ENCODE results near the gene LZTR1.
"Not testable (repeated sequence)": the region's sequence is repeated elsewhere in the genome, so short reads cannot be mapped to it uniquely, and the experiment has no call there.

Gene LZTR1

DNA sequence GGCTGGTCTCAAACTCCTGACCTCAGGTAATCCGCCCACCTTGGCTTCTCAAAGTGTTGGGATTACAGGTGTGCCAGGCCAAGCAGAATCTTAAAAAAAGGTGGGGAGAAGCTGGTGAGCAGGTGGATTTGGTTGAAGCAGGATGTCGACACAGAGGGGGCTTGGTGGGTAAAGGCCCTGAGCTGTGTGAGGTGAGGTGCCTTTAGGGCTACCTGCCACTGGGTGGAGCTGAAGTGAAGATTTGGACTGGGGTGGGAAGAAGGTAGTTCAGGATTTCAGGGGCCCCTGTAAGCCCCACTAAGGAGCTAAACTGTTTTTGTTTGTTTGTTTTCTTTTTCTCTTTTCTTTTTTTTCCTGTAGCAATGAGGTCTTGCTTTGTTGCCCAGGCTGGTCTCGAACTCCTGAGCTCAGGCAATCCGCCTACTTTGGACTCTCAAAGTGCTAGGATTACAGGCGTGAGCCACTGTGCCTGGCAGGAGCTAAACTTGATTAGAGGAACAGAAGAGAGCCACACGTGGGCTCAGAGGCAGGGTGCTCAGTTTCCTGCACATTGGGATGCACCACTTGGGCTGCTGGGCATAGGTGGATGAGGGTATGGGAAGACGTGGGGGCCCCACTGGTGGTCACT is 38.8 kb downstream of the LZTR1 start:
- no peak for DNase-seq

DNA sequence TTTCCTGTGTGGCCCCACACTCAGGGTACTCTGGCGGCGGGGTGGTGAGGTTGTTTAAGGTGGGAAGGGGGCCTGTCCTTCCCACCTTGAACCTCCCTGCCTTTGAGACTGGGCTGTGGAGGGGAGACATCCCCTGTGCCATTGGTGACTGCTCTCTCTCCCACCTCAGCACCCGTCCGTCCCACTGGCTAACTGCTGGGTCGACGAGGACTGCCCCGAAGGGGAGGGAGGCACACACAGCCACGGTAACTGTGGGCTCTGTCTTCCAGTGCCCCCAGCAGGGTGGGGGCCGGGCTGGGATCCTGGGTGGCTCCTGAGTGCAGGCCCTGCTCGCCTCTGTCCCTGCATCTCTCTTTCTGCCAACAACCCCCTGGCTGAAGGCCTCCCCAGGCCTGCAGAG is 40.4 kb downstream of the LZTR1 start:
- DNase-seq, result no peak

DNA sequence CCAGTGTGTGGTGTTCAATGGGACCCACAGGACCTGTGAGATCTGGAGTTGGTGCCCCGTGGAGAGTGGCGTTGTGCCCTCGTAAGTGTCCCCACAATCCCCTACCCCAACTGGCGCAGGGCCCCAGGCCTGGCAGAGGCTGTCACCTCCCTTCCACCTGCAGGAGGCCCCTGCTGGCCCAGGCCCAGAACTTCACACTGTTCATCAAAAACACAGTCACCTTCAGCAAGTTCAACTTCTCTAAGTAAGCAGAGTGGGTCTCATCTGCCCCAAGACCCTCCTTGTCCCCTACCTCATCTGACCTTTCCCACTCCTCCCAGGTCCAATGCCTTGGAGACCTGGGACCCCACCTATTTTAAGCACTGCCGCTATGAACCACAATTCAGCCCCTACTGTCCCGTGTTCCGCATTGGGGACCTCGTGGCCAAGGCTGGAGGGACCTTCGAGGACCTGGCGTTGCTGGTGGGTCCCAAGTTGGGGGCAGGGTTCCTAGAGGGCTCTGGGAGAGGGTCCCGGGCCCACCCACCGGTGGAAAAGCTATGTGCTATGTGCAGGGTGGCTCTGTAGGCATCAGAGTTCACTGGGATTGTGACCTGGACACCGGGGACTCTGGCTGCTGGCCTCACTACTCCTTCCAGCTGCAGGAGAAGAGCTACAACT is 41.0 kb downstream of the LZTR1 start:
- DNase-seq, result no peak

DNA sequence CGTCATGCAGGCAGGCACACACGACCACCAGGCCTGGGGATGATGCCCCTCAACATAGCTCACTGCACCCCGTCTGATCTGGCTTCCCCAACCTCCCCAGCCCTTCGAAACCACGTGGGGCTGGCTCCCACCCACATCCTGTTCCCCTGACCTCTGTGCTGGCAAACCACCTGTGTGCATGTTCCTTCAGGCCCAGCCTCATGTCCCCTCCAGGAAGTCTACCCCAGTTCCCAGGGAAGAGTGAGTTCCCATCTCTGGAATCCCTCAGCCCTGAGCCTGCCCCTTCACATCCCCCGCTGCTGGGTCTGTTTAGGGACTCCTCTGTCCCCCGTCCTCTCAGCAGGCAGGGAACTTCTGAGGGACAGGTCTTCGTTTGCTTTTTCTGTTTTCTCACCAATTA is 43.2 kb downstream of the LZTR1 start:
- no peak for DNase-seq

DNA sequence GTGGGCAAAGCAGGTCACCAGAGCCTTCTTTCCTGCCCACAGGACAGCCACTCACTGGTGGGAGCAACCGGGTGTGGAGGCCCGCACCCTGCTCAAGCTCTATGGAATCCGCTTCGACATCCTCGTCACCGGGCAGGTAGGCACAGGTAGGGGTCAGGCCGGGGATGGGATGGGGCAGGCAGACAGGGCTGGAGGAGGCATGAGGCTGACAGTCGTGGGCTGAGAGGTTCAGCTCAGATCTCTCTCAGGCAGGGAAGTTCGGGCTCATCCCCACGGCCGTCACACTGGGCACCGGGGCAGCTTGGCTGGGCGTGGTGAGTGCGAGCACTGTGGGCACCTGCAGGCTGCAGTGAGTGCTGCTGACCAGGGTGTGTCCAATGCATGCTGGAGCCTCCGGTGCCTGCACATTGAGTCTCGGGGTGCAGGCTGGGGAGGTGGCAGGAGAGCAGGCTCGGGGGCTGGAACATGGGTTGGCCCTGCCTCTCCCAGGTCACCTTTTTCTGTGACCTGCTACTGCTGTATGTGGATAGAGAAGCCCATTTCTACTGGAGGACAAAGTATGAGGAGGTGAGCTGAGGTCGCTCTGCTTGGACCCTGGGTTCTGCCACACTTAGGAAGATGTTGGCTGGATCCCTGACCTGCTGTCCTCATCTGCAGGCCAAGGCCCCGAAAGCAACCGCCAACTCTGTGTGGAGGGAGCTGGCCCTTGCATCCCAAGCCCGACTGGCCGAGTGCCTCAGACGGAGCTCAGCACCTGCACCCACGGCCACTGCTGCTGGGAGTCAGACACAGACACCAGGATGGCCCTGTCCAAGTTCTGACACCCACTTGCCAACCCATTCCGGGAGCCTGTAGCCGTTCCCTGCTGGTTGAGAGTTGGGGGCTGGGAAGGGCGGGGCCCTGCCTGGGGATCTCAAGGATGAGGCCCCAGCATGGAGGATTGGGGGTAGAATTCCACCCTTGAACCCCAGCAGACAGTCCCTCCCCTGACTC is 44.0 kb downstream of the LZTR1 start:
- DNase-seq, result no peak

DNA sequence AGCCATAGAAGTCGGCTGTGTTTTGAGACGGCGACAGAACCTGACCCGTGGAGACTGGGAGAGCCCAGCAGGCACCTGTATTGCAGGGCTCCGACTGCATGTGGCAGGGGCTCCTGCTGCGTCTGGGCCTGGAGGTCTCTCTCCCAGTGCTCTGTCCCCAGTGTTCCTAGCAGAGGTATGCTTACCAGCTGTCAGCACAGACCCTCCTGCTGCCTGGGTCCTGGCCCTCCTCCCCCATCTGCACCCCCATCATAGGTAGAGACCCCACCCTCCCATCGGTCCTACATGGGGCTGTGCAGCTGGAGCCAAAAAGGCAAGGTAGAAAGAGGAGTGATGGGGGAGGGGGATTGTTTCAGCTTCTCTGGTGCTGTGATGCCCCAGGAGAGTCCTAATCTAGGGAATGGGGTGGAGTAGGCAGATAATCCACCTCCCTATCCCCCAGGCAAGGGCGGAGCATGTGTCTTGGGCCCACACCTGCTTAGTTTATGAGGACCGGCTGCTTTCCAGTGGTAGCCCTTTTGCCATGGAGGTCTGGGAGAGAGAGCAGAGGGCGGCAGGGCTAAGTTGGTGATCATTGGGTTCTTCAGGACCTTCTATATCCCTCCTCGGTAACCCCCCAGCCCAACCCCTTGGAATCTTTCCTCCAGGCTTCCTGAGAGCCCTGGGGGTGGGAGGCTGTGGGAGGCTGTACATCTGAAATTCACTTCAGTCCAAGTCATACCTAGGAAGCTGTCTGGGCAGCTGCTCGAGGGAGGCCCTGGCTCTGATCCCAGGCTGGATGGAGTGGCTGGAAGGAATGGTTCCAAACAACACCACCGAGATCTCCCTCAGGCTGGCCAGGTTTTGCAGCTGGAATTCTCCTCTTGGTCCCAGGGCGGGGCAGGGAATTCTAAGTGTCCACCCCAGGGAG is 44.9 kb downstream of the LZTR1 start:
- DNase-seq, result no peak

DNA sequence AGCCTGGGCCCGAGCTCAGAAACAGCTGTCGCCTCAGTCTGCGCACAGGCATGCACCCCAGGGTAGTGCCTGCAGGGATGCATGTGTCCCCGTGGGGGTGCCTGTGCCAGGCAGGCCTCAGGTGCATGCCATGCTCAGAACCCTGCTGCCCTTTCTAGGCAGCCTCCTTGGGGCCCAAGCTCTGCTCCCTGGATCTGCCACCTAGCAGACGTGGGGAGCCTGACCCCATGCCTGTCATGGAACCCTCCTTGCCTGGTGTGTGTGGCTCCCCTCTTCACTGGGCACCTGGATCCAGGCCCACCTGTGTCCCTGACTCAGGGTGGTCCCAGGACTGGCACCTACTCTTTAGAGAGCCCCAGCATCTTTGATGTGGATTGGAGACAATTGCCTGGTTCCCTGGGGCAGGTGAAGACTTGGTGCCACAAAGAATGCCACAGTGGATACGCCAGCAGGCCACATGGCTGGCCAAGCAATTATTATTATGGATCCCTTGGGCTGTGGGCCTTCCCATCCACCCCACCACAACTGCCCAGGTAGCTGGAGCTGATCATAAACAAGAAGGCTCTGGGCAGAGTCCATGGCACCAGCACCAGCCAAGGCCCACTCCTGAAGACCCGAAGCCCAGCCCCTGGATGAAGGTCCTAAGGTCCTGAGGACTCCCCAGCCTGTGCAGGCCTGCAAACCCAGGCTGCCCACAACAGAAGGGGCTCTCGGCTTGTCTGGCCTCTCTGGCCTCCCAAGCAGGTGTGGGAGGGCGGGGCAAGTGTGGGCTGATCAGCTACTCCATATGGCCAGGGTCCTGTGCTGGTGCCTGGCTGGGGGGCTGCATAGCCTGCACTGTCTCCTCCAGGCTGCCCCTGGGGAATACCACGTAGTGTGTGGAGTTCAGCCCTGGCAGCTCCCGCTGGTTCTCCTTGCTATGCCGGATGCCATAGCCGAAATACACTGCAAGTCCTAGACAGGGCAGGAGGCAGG is 46.5 kb downstream of the LZTR1 start:
- no peak for DNase-seq

DNA sequence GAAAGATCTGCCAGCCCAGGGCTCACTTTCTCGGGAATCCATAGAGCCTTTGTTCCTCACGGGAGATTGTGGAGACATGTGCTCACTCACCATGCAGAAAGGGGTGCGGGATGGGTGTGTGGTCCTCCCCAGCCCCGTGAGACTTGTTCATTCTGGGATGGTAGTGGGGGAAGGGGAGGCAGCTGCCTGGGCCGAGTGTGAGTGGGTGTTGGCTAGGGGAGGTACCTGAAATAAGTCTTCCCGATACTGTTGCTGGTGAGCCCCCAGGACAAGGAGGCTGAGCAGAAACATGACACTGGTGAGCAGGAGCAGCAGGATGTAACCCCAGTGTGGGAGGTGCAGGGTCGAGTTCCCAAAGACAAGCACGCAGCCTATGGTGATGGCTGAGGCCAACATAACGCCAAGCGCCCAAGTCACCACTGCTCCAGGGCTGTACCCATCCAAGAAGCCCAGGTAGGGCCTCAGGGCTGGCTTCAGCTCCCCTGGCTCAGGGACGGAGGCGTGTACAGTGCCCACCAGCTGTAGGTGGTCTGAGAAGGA is 47.5 kb downstream of the LZTR1 start:
- DNase-seq, result no peak

DNA sequence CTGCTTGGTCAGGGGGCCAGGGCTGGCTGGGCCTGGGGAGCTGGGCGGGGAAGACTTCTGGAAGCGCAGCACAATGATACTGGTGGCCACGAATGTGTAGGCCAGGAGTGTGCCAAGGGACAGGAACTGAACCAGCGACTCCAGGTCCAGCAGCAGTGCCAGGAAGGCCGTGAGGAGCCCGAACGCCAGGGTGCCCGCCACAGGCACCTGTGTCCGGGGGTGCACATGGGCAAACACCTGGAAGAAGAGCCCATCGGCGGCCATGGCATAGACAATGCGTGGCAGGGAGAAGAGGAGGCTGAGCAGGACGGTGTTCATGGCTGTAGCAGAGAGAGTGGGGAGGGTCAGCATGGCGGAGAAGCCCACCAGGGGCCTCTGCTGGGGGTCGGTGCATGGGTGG is 47.9 kb downstream of the LZTR1 start:
- DNase-seq, result no peak

DNA sequence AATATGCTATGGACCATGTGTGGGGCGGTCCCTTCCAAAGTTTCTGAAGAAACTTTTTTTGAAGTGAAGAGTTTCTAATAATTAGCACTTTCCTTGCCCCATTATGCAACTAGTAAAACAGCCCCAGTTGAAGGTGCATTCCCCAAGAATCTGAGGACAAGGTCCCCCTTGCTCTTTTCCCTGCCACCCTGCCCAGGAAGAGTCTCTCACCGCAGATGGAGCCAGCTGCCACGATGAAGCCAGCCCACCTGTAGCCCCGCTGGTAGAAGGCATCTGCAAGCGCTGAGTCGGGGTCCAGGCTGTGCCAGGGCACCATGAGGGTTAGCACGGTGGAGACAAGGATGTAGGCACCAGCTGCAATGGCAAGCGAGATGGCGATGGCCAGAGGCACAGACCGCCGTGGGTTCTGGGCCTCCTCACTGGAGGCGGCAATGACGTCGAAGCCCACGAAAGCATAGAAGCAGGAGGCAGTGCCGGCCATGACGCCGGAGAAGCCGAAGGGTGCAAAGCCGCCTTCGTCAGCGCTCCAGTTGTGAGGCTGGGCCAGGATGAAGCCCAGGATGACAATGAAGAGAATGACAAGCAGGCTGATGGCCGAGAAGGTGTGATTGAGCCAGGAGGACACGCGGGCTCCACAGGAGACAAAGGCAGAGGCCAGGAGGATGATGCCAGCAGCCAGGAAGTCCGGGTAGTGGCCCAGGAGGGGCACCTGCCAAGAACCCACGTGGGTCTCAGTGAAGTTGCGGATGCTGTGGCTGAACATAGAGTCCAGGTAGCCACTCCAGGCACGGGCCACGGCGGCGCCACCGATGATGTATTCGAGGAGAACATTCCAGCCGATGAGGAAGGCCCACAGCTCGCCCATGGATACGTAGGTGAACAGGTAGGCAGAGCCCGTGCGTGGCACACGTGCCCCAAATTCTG is 48.8 kb downstream of the LZTR1 start:
- DNase-seq, result no peak

DNA sequence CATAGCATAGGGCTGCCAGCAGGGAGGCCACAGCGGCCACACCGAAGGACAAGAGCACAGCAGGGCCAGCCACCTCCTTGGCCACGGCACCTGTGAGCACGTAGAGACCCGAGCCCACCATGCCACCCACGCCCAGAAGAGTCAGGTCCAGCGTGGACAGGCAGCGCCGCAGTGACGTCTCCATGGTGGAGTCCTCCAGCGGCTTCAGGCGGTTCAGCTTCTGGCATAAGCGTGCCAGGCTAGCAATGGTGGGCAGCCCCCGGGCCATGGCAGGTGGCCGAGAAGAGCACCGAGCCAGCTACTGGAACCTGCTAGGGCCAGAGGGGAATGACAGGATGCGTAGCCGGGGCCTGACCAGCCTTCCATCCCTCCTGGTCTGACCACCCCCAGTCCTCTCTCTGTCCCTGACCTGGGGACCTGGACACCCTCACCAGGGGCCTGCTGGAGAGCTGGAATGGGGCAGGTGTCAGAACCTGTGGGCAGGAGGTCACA is 49.5 kb downstream of the LZTR1 start:
- no peak for DNase-seq

DNA sequence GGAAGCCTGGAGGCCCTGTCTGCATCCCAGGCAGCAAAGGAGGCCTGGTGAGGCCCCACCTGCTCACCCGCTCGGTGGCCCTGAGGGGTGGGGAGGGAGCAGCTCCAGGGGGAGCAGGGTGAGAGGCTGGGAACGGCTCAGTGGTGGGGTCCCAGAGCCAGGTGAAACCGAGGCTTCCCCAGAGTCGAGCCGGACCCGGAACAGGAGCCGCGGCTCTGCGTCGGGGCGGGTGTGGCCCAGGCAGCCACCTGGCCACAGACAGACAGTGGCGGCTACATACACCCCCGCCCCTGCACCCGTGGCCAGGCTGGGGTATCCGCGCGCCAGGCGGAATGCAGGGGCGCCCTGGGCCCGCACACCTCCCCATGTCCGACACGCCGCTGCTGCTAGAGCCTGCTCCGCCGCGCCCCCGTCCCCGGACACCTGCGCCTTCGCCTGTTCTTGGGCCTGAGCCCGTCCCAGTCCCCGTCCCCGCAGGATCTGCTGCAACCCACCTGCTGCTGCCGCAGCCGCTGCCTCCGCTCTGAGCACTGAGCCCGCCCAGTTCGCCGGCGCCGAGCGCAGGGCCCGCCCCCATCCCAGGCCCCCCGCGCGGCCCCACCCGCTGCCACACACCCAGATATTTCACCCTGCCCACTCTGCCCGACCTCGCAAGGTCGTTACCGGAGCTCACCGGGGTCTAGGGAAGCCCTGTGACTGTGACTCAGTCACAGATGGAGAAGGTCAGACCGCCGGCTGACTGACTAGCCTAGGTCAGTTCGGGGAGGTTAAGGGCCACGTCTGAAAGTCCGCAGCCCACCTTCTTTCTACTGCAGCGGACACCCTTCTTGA is 50.2 kb downstream of the LZTR1 start, which contains the start of gene SLC7A4:
SLC7A4 (minus strand) TSS at position 525 of the 831 bp plus-strand sequence. CDS start 749 bp downstream, outside the sequence.
- peak; percentile 12 for DNase-seq

DNA sequence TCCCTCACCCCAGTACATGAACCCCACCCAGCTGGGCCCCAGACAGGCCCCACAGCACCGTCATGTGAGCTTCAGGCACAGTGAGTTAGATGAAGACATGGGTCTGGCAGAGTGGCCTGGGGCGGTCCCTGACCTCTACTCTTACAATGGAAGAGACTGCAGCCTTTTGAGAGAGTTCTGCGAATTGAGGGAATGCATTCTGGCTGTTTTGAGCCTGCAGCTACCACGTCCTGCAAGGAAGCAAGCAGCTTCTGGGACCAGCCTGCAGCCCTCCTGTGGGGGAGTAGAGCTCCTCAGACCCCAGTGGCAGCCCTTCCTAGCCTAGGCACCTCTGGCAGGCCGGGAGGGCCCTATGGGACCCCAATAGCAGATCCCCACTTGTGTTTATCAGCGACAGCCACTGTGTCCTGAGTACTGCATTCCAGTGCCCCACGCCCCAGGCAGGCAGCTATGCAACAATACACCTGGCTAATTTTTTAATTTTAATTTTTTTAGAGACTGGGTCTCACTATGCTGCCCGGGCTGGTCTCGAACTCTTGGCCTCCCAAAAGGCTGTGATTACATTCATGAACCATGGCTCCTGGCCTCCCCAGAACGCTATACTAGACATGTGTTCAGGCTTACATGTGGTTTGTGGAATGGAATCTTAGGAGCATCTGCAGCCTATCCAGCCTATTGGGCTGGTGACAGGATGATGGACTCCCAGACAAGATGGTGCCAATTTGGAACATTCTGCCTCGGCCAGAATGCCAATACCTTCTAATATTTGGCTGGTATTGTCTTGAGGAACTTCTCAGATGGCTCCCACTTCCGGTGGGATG is 51.0 kb downstream of the LZTR1 start:
- DNase-seq, result no peak

DNA sequence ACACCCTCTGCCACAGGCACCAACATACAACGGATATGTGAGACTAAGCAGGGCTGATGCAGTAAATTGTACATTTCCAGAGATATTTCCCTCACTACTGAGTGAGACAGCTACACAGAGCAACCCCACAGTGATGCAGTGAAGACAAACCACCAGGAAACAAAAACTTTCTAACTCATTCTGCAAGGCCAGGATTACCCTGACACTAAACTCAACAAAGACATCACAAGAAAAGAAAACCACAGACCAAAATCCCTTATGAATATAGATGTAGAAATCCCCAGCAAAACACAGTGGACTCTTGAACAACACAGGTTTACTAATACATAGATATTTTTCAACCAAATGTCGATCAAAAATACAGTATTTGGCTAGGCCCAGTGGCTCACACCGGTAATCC is 51.8 kb downstream of the LZTR1 start:
- no peak for DNase-seq

DNA sequence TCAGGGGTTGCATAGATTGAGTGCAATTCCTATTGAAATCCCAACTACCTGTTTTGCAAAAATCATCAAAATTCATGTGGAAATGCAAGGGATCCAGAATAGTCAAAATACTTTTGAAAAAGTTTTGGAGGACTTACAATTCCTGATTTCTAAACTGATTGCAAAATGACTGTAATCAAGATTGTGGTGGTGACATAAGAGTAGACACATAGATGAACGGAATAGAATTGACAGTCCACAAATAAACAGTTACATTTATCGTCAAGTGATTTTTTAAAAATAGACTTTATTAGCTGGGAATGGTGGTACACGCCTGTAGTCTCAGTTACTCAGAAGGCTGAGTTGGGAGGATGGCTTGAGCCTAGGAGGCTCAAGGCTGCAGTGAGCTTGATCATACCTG is 52.9 kb downstream of the LZTR1 start:
- DNase-seq, result no peak

DNA sequence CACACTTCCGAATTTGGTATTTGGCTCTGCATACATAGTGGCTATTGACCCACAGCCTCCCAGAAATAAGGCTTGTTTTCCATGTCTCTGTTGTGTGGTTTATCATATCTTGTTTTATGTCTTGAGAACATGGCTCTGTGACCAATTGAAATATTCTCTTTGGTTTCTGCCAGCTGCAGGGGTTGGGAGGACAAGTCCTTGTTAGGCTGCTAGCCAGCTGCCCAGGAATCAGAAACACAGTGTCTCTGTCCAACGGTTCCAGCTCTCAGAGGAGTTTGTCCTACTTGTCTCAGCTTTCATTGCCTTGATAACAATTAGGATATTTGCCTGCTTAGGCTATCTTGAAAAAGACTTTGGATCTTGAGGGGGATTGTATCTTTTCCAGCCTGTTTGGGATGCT is 56.3 kb downstream of the LZTR1 start:
- DNase-seq, result no peak

DNA sequence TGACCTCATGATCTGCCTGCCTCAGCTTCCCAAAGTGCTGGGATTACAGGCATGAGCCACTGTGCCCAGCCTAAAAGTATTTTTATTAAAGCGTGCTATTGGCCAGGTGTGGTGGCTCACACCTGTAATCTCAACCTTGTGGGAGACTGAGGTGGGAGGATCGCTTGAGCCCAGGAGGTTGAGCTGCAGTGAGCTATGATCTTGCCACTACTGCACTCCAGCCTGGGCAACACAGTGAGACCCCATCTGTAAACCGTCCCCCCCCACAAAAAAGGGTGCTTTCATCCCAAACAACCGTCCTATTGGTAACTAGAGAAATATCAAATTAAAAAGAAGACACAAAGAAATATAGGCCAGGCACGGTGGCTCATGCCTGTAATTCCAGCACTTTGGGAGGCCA is 57.1 kb downstream of the LZTR1 start:
- not testable (repeated sequence) for DNase-seq

DNA sequence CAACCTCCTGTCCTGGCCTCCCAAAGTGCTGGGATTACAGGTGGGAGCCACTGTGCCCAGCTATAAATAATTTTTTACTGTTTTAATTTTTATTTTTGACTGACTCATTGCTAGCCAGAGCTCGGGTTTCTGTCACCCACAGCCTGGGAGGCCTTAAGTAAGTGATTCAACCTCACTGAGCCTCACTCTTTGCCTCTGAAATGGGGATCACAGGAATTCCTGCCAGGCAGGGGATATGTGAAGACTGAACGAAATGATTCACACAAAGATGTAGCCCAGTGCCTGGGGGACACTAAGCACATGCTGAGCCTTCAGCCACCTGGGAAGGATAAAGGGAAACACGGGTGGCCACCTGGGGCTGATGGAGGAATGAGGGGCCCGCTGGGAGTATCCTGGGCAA is 59.8 kb downstream of the LZTR1 start:
- no peak for DNase-seq
